DND-41 (cell line): ENCODE measurements around the gene LRRN2.

ENCODE experiments used
- ATAC-seq: fragments of 200-7000 bp; cut with Tn5 transposase; 3 replicates; pipeline ENCODE4 v1.9.1; 2021; ENCODE audit warnings: low read depth; ENCODE audit not compliant: insufficient read depth
- DNase-seq: peaks from one replicate; pipeline ENCODE4 v3.0.0-alpha.2; 2020
- H2AFZ ChIP-seq: 2 replicates; pipeline ENCODE4 v1.6.0; 2012; ENCODE audit warnings: low read depth, low read length
- H3K27ac ChIP-seq: 2 replicates; pipeline ENCODE4 v1.5.1; 2012; ENCODE audit warnings: low read length, inconsistent platforms
- H3K27me3 ChIP-seq: fragments of 200-600 bp; sonication (generic); 2 replicates; pipeline ENCODE4 v1.6.0; 2012; ENCODE audit warnings: low read length, mild to moderate bottlenecking, inconsistent platforms; ENCODE audit not compliant: insufficient read depth, poor library complexity
- H3K36me3 ChIP-seq: 2 replicates; pipeline ENCODE4 v1.5.1; 2012; ENCODE audit warnings: low read length, inconsistent platforms; ENCODE audit not compliant: insufficient read depth
- H3K4me1 ChIP-seq: 2 replicates; pipeline ENCODE4 v1.5.1; 2012; ENCODE audit warnings: mild to moderate bottlenecking, low read length; ENCODE audit not compliant: insufficient read depth
- H3K4me2 ChIP-seq: 2 replicates; pipeline ENCODE4 v1.6.0; 2012; ENCODE audit warnings: mild to moderate bottlenecking, moderate library complexity, low read length, inconsistent platforms; ENCODE audit not compliant: insufficient read depth
- H3K4me3 ChIP-seq, 2 experiments: fragments of 200-600 bp in 1 of 2; shearing (Covaris generic) in 1 of 2; 2 replicates each; pipeline ENCODE4 v1.5.1; 2012 to 2016; ENCODE audit warnings: inconsistent platforms in 2 of 2, low read length in 2 of 2, mild to moderate bottlenecking in 2 of 2, low read depth in 1 of 2, moderate library complexity in 1 of 2
- H3K79me2 ChIP-seq: 2 replicates; pipeline ENCODE4 v1.6.0; 2012; ENCODE audit warnings: low read length, inconsistent platforms; ENCODE audit not compliant: insufficient read depth
- H3K9ac ChIP-seq: 2 replicates; pipeline ENCODE4 v1.6.0; 2012; ENCODE audit warnings: low read depth, mild to moderate bottlenecking, inconsistent platforms, low read length, moderate library complexity
- H3K9me3 ChIP-seq: 2 replicates; pipeline ENCODE4 v1.5.1; 2012; ENCODE audit warnings: low read length, moderate library complexity, mild to moderate bottlenecking, inconsistent platforms; ENCODE audit not compliant: insufficient read depth, severe bottlenecking
- H4K20me1 ChIP-seq: 2 replicates; pipeline ENCODE4 v1.6.0; 2012; ENCODE audit warnings: low read length; ENCODE audit not compliant: insufficient read depth
- CTCF ChIP-seq: IDR thresholded peaks from 2 replicates; pipeline ENCODE4 v1.5.1; 2012; ENCODE audit warnings: borderline replicate concordance, low read length, moderate library complexity, mild to moderate bottlenecking; ENCODE audit not compliant: poor library complexity, severe bottlenecking; ENCODE audit errors: extremely low read depth
- EZH2 ChIP-seq: IDR thresholded peaks from 3 replicates; pipeline ENCODE4 v1.6.1; 2012; ENCODE audit warnings: borderline replicate concordance, low read depth, mild to moderate bottlenecking, moderate library complexity, low read length, inconsistent platforms; ENCODE audit not compliant: severe bottlenecking

LRRN2 gene

GRCh38 chr1:204669579-204669978 lies 16.0 kb downstream of the LRRN2 start:
- Histone ChIP-seq H2AFZ (no peak overlapping the region), H3K27ac (no peak overlapping the region), H3K27me3 (peaks cover 35% of the 10 kb centered on the region), H3K4me3 (no peak overlapping the region), H3K9ac (no peak overlapping the region), H4K20me1 (no peaks in the 10 kb centered on the region), H3K4me2 (no peak overlapping the region), H3K79me2 (no peaks in the 10 kb centered on the region), H3K36me3 (no peaks in the 10 kb centered on the region), H3K4me1 (no peaks in the 10 kb centered on the region), H3K9me3 (no peaks in the 10 kb centered on the region)
- ATAC-seq (no peak), DNase-seq (no peak)
- TF ChIP-seq EZH2 (no peak), CTCF (no peak)

DNA sequence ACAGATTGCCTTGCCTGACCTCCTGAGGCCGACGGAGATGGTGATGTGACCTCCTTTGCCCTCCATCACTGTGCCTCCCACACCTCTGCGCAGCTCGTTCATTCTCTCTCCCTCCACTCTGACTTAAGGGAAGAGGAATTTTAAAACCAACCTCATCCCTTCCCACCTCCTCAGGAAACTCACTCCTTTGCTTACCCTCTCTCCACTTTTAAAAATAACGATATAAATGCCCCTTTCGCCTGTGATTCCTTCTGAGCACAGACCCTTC lies 21.2 kb downstream of the LRRN2 start:
- Histone ChIP-seq H3K27ac (no peak overlapping the region), H4K20me1 (no peaks in the 10 kb centered on the region), H3K4me3 (no peak overlapping the region), H3K36me3 (no peaks in the 10 kb centered on the region), H2AFZ (no peak overlapping the region), H3K9ac (no peak overlapping the region), H3K4me2 (no peak overlapping the region), H3K9me3 (no peaks in the 10 kb centered on the region), H3K4me1 (no peaks in the 10 kb centered on the region), H3K79me2 (no peaks in the 10 kb centered on the region), H3K27me3 (peaks cover 20% of the 10 kb centered on the region)
- DNase-seq (no peak), ATAC-seq (no peak)
- TF ChIP-seq CTCF (no peak), EZH2 (no peak)

GRCh38 chr1:204663644-204664383 lies 21.7 kb downstream of the LRRN2 start:
- Histone ChIP-seq H3K9ac (no peak overlapping the region), H4K20me1 (no peaks in the 10 kb centered on the region), H3K9me3 (no peaks in the 10 kb centered on the region), H3K4me3 (no peak overlapping the region), H3K4me1 (no peaks in the 10 kb centered on the region), H3K36me3 (no peaks in the 10 kb centered on the region), H2AFZ (no peak overlapping the region), H3K79me2 (no peaks in the 10 kb centered on the region), H3K27me3 (peaks cover 16% of the 10 kb centered on the region), H3K27ac (no peak overlapping the region), H3K4me2 (no peak overlapping the region)
- ATAC-seq (no peak), DNase-seq (no peak)
- TF ChIP-seq CTCF (no peak), EZH2 (no peak)

- Histone ChIP-seq H3K36me3 (no peaks in the 10 kb centered on the region), H3K4me1 (no peaks in the 10 kb centered on the region), H3K4me2 (no peak overlapping the region), H4K20me1 (no peaks in the 10 kb centered on the region), H3K4me3 (no peak overlapping the region), H2AFZ (no peak overlapping the region), H3K27ac (no peak overlapping the region), H3K27me3 (peaks cover 13% of the 10 kb centered on the region), H3K79me2 (no peaks in the 10 kb centered on the region), H3K9me3 (no peaks in the 10 kb centered on the region), H3K9ac (no peak overlapping the region)
- DNase-seq (no peak), ATAC-seq (no peak)
- TF ChIP-seq CTCF (no peak), EZH2 (no peak)
Observed at GRCh38 chr1:204662530-204662929, 23.0 kb downstream of the LRRN2 start.
